NCI-H128 (cell line): Measurements from ENCODE around the gene FRS2.

Source experiments
- DNase-seq: peaks from one replicate; lab custom pipeline; 2025; ENCODE audit not compliant: unreplicated experiment; lab: John Stamatoyannopoulos, UW

The FRS2 gene

DNA sequence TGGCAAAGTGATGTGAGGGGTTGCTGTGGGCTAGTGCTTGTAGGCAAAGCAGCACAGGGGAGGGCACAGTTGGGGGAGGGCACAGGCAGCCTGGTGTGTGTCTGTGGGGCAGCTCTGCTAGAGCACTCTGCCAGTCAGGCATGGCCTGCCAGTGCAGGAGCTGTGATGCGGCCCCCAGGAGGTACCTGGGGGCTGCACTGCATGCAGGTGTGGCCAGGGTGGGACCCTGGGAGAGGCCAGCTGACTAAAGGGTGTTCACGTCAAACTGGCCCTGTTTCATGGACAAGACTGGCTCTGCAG, 54.1 kb downstream of the FRS2 start:
- DNase-seq, result no peak

DNA sequence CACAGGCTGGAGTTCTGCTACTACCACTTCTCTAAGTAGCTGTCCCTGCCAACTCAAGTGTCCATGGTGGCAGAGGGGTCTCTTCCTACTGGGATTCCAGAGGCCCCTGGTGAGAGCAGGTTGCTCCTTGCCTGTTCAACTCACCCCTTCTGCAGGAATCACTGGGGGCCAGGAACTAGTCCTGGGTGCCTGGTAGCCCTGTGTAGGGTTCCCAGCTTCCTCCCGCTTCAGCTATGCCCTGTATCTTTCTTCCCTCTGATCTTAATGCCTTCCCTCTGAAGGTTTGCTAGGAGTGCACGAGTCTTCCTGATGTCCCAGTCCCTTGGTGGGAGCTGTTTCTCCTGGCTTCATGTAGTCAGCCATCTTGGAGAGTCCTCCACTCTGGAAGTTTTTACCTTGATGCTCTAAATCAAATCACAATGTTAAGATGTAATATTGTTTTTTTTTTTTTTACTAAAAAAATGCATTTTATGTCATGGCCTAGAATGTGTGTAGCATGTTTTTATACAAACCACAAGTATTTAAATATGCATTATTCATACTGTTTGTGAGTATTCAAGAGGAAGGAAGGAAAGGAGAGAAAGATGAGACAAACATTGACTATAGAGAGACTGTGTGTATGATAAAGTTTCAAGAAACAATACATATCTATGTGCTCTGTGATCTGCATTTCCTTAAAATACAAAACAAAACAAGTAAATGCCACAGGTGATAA, 54.7 kb downstream of the FRS2 start:
- DNase-seq, result no peak

DNA sequence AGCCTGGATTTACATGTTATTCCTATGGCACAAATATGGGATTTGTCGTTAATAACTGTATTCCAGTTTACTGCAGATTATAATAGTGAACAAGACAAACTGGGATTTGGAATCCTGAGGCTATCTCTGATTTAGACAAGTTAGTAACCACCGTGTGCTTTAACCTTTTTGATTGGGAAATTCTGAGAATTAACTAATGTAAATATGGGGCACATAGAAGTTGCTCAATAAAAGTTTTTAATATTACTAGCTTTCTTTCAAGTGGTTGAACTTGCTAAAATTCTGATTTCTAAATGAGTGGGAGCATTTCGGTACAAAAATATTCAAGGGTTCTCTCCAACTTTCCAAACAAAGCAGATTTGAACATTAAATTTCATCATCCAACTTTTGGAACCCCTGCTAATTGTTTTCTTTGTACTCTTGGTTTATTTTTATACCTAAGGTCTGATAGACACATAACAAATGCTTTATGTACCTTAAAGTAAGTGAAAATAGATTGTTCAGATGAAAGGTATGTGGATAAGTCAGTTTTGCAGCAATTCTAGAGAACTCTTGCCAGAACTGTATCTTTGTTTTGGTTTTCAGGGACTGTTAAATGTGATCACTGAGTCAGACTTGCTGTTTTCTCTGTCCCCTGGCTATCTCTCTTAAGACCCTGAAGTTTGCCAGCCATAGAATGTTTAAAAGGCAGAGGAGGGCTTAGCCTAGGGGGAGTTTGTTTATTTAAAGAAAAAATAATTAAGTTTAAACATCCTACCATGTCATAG, 57.5 kb downstream of the FRS2 start:
- no peak for DNase-seq

DNA sequence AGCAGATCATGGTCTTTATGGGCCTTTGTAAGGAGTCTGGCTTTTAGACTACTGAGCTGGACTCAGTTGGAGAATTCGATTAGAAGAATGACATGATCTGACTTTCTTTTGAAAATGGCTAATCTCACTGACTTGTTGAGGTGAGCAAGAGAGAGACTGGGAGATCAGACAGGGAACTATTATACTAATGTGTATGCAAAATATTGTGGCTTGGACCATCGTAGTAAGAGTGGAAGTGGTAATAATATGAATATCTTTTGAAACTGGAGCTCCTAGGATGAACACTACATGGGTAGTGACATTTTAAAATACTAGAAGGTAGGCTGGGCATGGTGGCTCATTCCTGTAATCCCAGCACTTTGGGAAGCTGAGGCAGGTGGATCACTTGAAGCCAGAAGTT, 58.8 kb downstream of the FRS2 start:
- no peak for DNase-seq

DNA sequence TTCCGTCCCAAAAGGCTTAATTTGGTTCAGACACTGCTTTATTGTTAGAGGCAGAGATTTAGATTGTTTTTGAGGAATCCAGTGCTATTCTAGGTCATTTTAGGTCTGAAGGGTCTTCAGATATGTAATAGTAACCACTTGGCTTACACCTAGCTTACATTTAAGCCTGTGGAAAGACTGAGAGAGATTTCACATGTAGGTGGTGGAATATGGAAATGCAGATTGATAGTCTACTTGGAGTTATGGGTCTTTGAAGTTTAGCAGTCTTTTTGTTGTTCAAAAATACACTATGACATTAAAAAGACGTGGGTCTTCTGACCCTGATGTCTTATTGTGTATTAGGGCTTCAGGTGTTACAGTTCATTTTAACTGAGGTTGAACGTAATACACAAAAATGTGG, 63.7 kb downstream of the FRS2 start:
- no peak for DNase-seq

DNA sequence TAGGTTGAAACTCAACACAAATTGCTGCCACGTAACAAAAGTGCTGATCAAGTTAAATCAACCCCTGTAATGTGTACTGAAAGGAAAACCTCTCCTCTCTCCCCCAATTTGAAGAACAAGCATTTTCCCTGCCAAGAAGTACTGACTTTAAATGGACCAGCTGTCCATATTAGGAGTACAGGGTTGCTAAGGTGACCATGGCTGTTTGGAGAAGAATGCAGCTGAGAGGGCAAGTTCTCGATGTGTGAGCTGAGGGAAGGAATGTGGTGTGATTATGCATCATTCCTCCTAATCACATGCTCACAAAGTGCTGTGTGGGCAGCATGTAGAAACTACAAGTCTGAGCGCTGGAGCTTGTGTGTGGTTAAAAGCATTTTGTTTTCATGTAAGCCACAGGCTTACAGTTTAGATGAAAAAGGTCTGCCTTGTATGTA, 64.2 kb downstream of the FRS2 start:
- no peak for DNase-seq

DNA sequence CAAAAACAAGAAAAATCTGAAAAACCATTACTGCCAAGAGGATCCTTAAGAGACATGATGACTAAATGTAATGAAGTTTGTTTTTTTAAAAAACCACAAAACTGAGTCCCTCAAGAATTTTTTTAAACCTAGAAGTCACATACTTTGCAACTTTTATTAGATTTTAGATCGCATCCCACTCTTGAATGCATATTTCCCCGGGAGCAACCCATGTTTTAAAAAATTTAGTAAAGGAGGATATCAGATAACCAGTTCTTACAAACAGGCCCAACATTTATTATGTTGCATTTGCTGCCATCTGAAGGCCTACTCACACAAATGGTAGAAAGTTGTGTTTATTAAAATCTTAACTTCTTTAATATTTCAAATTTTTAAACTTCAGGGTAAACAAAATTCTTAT, 70.8 kb downstream of the FRS2 start:
- no peak for DNase-seq

DNA sequence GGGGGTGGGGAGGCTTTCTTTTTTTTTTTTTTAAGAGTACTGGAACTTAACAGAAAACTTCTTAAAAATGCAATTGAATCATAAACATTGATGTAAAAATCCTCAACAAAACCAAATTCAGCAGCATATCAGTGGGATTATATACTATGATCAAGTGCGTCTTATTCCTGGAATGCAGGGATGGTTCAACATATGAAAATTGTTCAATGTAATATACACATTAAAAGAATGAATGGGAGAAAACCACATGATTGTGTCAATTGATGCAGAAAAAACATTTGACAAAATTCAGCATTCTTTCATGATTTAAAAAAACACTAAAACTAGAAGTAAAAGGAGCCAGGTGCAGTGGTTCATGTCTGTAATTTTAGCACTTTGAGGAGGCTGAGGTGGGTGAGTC, 73.9 kb downstream of the FRS2 start:
- no peak for DNase-seq

GRCh38 chr12:69545081-69545480, 74.9 kb downstream of the FRS2 start:
- no peak for DNase-seq

DNA sequence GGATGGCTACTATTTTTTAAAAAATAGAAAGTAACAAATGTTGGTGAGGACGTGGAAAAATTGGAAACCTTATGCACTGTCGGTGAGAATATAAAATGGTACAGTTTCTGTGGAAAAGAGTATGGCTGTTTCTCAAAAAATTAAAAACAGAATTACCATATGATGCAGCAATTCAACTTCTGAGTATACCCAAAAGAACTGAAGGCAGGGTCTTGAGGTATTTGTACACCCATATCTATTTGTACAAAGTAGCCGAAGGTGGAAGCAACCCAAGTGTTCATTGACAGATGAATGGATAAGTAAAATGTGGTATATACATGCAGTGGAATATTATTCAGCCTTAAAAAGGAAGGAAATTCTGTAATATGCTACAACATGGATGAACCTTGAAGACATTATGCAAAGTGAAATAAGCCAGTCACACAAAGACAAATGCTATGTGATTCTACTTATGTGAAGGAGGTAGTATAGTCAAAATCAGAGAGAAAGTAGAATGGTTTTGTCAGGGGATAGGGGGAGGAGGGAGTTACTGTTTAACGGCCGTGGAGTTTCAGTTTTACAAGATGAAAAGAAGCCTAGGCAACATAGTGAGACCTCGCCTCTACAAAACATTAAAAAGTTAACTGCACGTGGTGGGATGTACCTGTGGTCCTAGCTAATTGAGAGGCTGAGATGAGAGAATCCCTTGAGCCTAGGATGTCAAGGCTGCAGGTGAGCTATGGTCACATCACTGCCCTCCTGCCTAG, 76.7 kb downstream of the FRS2 start:
- no peak for DNase-seq

GRCh38 chr12:69548687-69549086, 78.5 kb downstream of the FRS2 start:
- no peak for DNase-seq

- DNase-seq, result no peak
Observed at GRCh38 chr12:69550569-69551350, 80.6 kb downstream of the FRS2 start.

DNA sequence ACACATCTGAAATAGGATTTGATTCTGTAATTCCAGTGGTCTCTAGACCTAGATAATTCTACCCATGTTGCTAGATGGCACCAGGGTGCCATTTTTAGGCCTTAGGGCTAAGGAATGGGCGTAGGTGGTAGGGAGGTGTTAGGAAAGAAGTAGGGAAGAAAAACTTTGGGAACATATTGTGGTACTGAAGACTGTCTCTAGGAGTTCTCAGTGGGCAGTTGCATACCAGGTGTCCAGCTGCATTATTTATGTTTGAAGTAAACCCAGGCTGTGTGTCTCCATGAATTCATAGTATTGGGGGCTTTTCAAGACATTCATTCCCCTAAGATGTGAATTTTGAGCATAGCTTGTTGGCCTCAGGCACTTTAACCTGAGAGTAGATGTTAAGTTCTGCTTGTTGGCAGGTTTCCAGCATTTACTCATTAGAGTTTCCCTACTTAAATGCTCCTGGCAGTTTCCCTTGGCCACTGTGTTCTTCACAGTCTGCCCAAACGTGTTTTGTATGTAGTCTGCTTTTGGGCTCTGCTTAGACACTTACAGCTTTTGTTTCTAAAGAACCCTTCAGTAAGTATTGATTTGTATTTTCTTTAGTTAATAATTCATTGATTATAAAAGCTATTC, 83.5 kb downstream of the FRS2 start:
- DNase-seq, result peak; percentile 45

DNA sequence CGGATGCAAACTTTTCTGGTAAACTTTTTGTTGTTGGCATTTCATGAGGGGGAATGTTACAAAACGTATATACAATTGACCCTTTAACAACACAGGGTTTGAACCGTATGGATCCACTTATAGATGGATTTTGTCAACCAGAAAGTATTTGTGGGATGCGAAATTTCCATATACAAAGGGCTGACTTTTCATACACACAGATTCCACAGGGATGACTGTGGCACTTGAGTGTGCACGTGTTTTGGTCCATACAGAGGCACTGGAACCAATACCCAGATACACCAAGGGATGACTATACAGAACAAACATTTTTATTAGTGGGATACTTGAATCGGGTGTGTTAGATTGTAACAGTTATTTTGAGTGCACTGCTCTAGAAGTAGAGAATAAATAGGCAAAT, 85.3 kb downstream of the FRS2 start:
- DNase-seq, result no peak

- DNase-seq, result no peak
Observed at GRCh38 chr12:69556383-69556782, 86.2 kb downstream of the FRS2 start.

DNA sequence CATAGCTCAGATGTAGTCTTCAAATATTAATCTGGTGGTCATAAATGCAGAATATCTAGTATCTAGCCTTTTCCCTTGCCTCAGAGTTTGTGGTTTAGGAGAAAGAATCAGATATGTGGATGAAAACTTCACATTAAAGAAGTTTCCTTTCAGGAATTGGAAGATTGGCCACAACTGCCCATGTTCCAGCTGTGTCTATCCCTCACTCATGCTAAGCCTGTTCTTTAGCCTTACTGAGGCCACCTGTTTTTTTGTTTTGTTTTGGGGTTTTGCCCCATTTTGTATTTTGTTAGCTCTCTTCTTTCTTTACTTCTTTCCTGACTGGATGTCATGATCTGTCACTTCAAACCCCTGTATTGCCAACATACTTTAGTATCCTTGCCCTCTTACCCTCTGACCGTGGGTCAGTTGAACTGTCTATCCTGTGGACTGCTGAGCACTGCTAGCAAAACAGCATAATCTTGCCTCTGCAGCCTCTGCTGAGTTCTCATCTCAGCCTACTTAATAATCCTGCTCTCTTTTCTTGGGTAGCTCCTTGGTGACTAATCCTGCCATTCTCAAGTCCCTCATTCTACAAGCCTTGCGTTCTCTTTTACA, 93.1 kb downstream of the FRS2 start:
- DNase-seq, result no peak

- no peak for DNase-seq
Observed at GRCh38 chr12:69566603-69567002, 96.4 kb downstream of the FRS2 start.

DNA sequence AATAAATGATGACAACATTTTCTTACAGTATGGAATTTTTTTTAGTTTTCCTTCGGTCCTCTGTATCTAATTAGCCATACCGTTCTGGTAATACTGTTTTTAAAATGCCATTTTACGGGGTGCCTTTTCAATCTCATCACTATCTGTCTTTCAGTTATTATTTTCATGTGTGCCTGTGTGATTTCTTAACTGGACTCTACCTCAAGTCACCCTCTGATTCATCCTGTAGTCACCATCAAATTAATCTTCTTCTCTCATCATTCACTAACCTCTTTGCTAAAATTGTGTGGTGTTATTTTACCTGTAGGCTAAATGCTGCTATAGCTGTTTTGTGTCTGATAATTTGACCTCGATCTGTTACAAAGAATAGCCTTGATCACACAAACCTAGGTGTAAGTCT, 99.0 kb downstream of the FRS2 start:
- no peak for DNase-seq

DNA sequence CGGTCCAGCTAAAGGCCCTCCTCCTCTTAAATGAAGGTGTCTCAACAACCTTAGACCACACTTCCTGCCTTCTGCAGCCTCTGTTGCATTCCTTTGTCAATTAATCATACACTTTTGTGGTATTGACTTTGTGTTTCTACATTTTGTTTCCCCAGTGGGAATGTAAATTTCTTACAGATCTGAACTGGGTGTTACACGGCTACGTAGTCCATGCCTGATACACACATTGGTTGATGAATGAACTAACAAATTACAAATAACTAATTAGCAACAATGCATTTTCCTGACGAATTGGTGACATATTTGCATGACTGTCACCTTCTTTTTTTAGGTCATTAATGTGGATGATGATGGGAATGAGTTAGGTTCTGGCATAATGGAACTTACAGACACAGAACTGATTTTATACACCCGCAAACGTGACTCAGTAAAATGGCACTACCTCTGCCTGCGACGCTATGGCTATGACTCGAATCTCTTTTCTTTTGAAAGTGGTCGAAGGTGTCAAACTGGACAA, 99.9 kb downstream of the FRS2 start:
- no peak for DNase-seq
